ENCODE data around the gene PNLIPRP2.

The PNLIPRP2 gene

GRCh38 chr10:116671274-116671926 is 50.6 kb downstream of the PNLIPRP2 start:
- TF ChIP-seq ZNF274 (IDR thresholded peaks at IDR 0.05; ENCODE audit: low read depth, low read length) = no peak
- no peak for TF ChIP-seq SUZ12 (IDR thresholded peaks at IDR 0.05; ENCODE audit: extremely low read depth, insufficient read depth, insufficient read length)
- H3K9me3 ChIP-seq (ENCODE audit: insufficient read depth, low read length) = no peaks in the 10 kb centered on the region; the same call in 1 of the 2 replicates
- no peaks in the 10 kb centered on the region for H3K27me3 ChIP-seq (ENCODE audit: insufficient read depth, insufficient read length)
- peaks cover 21% of the 10 kb centered on the region for H3K36me3 ChIP-seq (ENCODE audit: insufficient read depth, insufficient read length, low read length)
- no peak overlapping the region for H3K9ac ChIP-seq (ENCODE audit: insufficient read length, low read depth)
- no peak for DNase-seq (ENCODE audit: low read depth, low spot score)
- H3K4me3 ChIP-seq (ENCODE audit: insufficient read length, low read depth) = no peak overlapping the region
- no peaks in the 10 kb centered on the region for H3K4me1 ChIP-seq (ENCODE audit: insufficient read depth, insufficient read length)

- peaks cover 18% of the 10 kb centered on the region for H3K36me3 ChIP-seq (ENCODE audit: insufficient read depth, insufficient read length, low read length)
- no peak for TF ChIP-seq YY1 (IDR thresholded peaks at IDR 0.05; ENCODE audit: insufficient read depth, insufficient read length)
- no peak for TF ChIP-seq ZNF274 (IDR thresholded peaks at IDR 0.05; ENCODE audit: low read depth, low read length)
- no peak for TF ChIP-seq SUZ12 (IDR thresholded peaks at IDR 0.05; ENCODE audit: extremely low read depth, insufficient read depth, insufficient read length)
- H3K4me1 ChIP-seq (ENCODE audit: insufficient read depth, insufficient read length) = no peaks in the 10 kb centered on the region
- H3K9me3 ChIP-seq (ENCODE audit: insufficient read depth, low read length) = no peaks in the 10 kb centered on the region
- H3K27me3 ChIP-seq (ENCODE audit: insufficient read depth, insufficient read length) = no peaks in the 10 kb centered on the region
- H3K9ac ChIP-seq (ENCODE audit: insufficient read length, low read depth) = no peak overlapping the region
- no peak for DNase-seq (ENCODE audit: low read depth, low spot score)
- H3K4me3 ChIP-seq (ENCODE audit: insufficient read length, low read depth) = no peak overlapping the region
Measured at GRCh38 chr10:116672891-116673290, 52.1 kb downstream of the PNLIPRP2 start.

- H3K4me3 ChIP-seq (ENCODE audit: insufficient read length, low read depth) = no peak overlapping the region
- no peaks in the 10 kb centered on the region for H3K4me1 ChIP-seq (ENCODE audit: insufficient read depth, insufficient read length)
- H3K27me3 ChIP-seq (ENCODE audit: insufficient read depth, insufficient read length) = no peaks in the 10 kb centered on the region
- no peak for DNase-seq (ENCODE audit: low read depth, low spot score)
- TF ChIP-seq ZNF274 (IDR thresholded peaks at IDR 0.05; ENCODE audit: low read depth, low read length) = no peak
- TF ChIP-seq SUZ12 (IDR thresholded peaks at IDR 0.05; ENCODE audit: extremely low read depth, insufficient read depth, insufficient read length) = no peak
- no peak for TF ChIP-seq YY1 (IDR thresholded peaks at IDR 0.05; ENCODE audit: insufficient read depth, insufficient read length)
- H3K36me3 ChIP-seq (ENCODE audit: insufficient read depth, insufficient read length, low read length) = peaks cover 12% of the 10 kb centered on the region
- H3K9me3 ChIP-seq (ENCODE audit: insufficient read depth, low read length) = no peaks in the 10 kb centered on the region
- H3K9ac ChIP-seq (ENCODE audit: insufficient read length, low read depth) = no peak overlapping the region
Measured at GRCh38 chr10:116673866-116674265, 53.1 kb downstream of the PNLIPRP2 start.

GRCh38 chr10:116674901-116675423 is 54.2 kb downstream of the PNLIPRP2 start:
- Histone ChIP-seq H3K4me1 (ENCODE audit: insufficient read depth, insufficient read length) (no peaks in the 10 kb centered on the region), H3K9me3 (ENCODE audit: insufficient read depth, low read length) (no peaks in the 10 kb centered on the region), H3K27me3 (ENCODE audit: insufficient read depth, insufficient read length) (no peaks in the 10 kb centered on the region), H3K4me3 (ENCODE audit: insufficient read length, low read depth) (no peak overlapping the region), H3K36me3 (ENCODE audit: insufficient read depth, insufficient read length, low read length) (peaks cover 16% of the 10 kb centered on the region), H3K9ac (ENCODE audit: insufficient read length, low read depth) (no peak overlapping the region)
- no peak for TF ChIP-seq ZNF274 (IDR thresholded peaks at IDR 0.05; ENCODE audit: low read depth, low read length)
- no peak for TF ChIP-seq YY1 (IDR thresholded peaks at IDR 0.05; ENCODE audit: insufficient read depth, insufficient read length)
- TF ChIP-seq SUZ12 (IDR thresholded peaks at IDR 0.05; ENCODE audit: extremely low read depth, insufficient read depth, insufficient read length) = no peak
- no peak for DNase-seq (ENCODE audit: low read depth, low spot score)

GRCh38 chr10:116676118-116676517 is 55.4 kb downstream of the PNLIPRP2 start:
- TF ChIP-seq YY1 (IDR thresholded peaks at IDR 0.05; ENCODE audit: insufficient read depth, insufficient read length) = no peak
- TF ChIP-seq SUZ12 (IDR thresholded peaks at IDR 0.05; ENCODE audit: extremely low read depth, insufficient read depth, insufficient read length) = no peak
- TF ChIP-seq ZNF274 (IDR thresholded peaks at IDR 0.05; ENCODE audit: low read depth, low read length) = no peak
- peaks cover 19% of the 10 kb centered on the region for H3K36me3 ChIP-seq (ENCODE audit: insufficient read depth, insufficient read length, low read length)

GRCh38 chr10:116676633-116677032 is 55.9 kb downstream of the PNLIPRP2 start:
- Histone ChIP-seq H3K36me3 (ENCODE audit: insufficient read depth, insufficient read length, low read length) (peaks cover 22% of the 10 kb centered on the region), H3K9ac (ENCODE audit: insufficient read length, low read depth) (no peak overlapping the region), H3K4me1 (ENCODE audit: insufficient read depth, insufficient read length) (no peaks in the 10 kb centered on the region), H3K4me3 (ENCODE audit: insufficient read length, low read depth) (no peak overlapping the region), H3K9me3 (ENCODE audit: insufficient read depth, low read length) (no peaks in the 10 kb centered on the region), H3K27me3 (ENCODE audit: insufficient read depth, insufficient read length) (no peaks in the 10 kb centered on the region)
- TF ChIP-seq ZNF274 (IDR thresholded peaks at IDR 0.05; ENCODE audit: low read depth, low read length) = no peak
- no peak for TF ChIP-seq YY1 (IDR thresholded peaks at IDR 0.05; ENCODE audit: insufficient read depth, insufficient read length)
- no peak for TF ChIP-seq SUZ12 (IDR thresholded peaks at IDR 0.05; ENCODE audit: extremely low read depth, insufficient read depth, insufficient read length)
- DNase-seq (ENCODE audit: low read depth, low spot score) = no peak

More at GRCh38 chr10:116676118-116676517, 55.4 kb downstream of the PNLIPRP2 start:
- Histone ChIP-seq H3K27me3 (ENCODE audit: insufficient read depth, insufficient read length) (no peaks in the 10 kb centered on the region), H3K4me1 (ENCODE audit: insufficient read depth, insufficient read length) (no peaks in the 10 kb centered on the region), H3K9me3 (ENCODE audit: insufficient read depth, low read length) (no peaks in the 10 kb centered on the region), H3K4me3 (ENCODE audit: insufficient read length, low read depth) (no peak overlapping the region), H3K9ac (ENCODE audit: insufficient read length, low read depth) (no peak overlapping the region)
- no peak for DNase-seq (ENCODE audit: low read depth, low spot score)

- TF ChIP-seq YY1 (IDR thresholded peaks at IDR 0.05; ENCODE audit: insufficient read depth, insufficient read length) (no peak), ZNF274 (IDR thresholded peaks at IDR 0.05; ENCODE audit: low read depth, low read length) (no peak), SUZ12 (IDR thresholded peaks at IDR 0.05; ENCODE audit: extremely low read depth, insufficient read depth, insufficient read length) (no peak)
- H3K36me3 ChIP-seq (ENCODE audit: insufficient read depth, insufficient read length, low read length) = peaks cover 18% of the 10 kb centered on the region
- no peak overlapping the region for H3K9ac ChIP-seq (ENCODE audit: insufficient read length, low read depth)
- DNase-seq (ENCODE audit: low read depth, low spot score) = no peak
- no peaks in the 10 kb centered on the region for H3K9me3 ChIP-seq (ENCODE audit: insufficient read depth, low read length)
- no peaks in the 10 kb centered on the region for H3K27me3 ChIP-seq (ENCODE audit: insufficient read depth, insufficient read length)
- no peaks in the 10 kb centered on the region for H3K4me1 ChIP-seq (ENCODE audit: insufficient read depth, insufficient read length)
- H3K4me3 ChIP-seq (ENCODE audit: insufficient read length, low read depth) = no peak overlapping the region
Measured at GRCh38 chr10:116679351-116679750, 58.6 kb downstream of the PNLIPRP2 start.

Data from NT2/D1 (cell line).